Retina (tissue), 1 donor: ENCODE measurements around the gene PHF21B.
"Not testable (repeated sequence)": the region's sequence is repeated elsewhere in the genome, so short reads cannot be mapped to it uniquely, and the experiment has no call there.

Experiments
- DNase-seq: peaks from one replicate; pipeline ENCODE4 v3.0.0-alpha.2; 2016

Gene PHF21B

GRCh38 chr22:44916281-44917231, 93.2 kb downstream of the PHF21B start:
- DNase-seq: no peak

DNA sequence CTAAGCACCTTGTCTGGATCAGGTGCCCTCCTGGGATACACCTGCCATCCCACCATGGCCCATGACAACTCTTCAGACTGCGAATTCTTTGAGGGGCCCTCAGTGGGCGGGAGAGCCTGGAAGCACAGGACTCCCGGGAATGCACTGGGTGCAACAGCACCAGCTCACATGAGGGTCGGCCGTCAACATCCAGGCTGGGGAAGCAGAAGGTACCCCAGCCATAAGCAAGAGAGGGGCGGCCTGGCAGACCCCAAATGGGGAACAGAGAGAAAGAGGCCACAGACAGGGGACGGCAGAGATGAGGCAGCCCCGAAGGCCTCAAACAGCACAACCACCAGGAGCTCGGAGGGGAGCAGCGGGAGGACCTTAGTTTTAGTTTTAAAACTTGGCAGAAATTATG, 94.4 kb downstream of the PHF21B start:
- no peak for DNase-seq

- no peak for DNase-seq
These were observed 95.6 kb downstream of the PHF21B start for GRCh38 chr22:44914026-44914721.

GRCh38 chr22:44913198-44913983, 96.4 kb downstream of the PHF21B start:
- DNase-seq: no peak

DNA sequence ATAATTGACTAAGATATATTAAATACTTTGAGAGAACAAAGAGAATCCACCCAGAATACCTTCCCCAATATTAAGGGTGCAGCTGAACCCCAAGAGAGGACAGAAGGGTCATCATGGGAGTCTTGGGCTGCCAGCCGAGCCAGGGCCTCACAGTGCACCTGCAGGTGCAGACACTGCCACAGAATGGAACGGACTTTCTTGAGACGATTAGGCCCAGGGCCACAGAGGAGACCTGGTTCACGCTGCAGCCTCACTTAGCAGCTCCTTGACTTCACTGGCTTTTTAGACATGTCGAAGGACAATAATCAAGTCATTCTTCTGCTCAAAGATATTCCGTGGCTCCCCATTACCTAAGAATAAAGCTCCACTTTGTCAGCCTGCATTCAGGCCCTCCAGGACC, 100.6 kb downstream of the PHF21B start:
- no peak for DNase-seq

DNA sequence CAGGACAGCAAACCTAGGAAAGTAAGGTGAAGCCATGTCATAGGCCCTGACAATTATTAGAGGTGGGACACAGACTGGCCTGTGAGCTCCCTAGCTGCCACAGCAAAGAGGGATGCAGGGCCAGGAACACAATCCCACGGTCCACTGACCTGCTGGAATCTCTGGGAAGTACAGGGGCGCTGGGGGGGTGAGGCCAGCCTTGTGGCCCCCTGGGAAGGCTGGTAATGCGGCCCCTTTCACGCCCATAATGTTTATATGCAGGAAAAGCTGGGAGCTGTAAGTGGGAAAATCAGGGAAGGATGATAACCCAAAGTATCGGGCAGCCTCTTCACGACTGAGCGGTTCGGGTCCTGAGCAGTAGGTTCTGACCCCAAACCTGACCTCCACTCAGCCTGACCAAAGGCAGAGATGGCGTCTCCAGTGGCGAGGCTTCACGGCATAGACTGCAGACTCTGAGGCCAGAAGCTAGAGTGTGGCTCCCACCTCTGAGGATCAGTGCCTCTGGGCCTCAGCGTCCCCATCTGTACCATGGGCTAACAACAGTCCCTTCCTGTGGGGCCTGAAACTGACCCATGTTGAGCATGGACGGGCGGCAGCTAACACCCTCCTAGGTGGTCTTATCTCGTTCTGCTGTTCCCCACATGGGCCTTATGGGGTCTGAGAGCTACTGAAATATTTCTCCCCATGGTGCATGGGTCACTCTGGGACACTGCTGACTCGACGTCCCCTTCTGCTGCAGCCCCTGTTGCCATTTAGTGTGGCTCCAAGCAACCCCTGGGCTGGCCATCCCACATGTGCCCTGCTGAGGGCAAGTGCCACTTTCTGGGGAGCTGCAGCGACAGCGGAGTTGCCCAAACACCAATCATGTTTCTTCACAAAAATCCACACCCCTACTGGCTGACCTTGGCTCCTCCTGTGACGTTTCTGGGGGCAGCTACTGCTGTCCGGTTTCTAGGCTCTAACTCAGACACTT, 101.8 kb downstream of the PHF21B start:
- DNase-seq: no peak

DNA sequence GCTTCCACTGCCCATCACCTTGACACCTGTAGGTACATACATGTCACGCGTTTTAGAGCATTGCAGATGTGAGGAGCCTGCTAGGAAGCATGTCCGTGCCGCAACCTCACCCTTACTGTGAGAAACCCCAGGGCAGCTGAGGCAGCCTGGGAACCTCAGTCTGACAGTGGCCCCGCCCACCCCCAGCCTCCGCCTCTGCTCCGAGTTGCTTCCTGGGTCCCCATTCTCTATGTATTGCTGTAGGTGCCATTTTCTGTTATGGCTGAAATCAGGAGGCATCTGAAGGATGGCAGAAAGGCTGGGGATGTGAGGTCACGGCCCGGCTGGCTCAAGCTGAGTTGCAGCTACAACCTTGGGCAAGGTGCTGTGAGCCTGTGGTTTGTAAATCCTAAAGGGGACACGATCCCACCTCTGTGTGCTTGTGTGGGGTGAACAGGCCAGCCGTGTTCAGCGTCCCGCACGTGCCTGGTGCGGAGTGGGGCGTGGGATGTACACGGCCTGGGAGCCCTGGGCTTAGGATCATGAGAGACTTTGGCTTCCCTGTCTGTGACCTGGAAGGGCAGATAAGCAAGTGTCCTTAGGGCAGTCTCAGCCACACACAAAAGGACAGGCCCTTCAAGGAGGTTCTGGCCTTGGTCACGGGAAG, 102.7 kb downstream of the PHF21B start:
- no peak for DNase-seq

DNA sequence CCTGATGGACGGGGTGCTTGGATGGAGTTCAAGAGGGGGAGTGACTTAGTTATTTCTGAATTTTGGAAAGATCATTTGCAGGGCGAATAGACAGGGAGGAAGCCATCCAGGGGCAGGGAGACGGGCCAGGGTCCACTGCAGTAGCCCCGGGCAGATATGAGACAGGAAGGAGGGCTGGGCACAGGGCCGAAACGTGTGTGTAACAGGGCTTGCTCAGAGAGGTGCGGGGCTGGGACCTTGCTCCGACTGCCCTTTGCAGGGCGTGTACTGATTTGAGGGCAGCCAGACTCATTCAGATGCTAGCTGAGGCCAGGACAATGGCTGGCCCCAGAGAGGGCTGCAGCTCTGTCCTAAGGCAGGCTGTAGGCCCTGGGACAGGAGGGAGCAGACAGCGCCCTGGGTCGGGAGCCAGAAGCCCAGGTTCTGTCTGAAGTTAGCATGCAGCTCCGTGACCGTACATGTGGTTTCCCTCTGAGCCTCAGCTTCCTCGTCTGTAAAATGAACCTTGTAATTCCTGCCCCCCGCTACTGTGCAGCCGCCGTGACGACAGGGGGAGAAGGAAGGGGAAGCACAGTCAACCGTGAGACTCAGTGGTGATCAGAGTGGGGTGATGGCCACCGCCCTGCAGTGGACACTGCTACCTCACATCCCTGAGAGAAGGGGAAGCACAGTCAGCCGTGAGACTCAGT, 103.4 kb downstream of the PHF21B start:
- DNase-seq: no peak

DNA sequence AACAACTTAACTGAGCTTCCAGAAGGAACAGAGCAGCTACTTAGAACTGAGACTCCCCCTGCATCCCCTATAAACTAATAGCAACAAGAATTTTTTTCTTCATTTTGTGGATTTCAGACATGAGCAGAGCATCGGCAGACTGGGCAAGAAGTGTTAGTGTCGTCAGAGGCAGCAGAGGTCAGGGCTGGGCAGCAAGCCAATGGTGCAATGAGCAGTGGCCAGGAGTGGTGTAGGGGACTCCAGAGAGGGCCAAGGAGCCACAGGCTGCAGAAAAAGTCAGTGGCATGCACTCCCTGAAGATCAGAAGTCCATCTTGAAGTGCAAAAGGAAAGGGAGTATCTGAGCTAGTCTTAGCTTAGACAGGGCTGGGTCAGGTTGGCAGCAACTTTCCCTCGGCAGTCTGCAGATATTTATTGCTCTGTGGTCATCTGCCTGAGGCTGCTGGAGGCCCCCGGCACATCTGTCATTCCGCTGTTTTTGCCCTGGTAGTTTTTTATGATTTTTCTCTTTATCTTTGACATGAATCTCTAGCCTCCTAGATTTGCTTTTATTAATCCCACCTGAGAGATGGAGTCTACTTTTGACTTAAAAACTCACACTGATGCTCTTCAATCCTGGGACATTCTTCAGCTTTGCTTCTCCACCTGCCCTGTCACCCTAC, 105.2 kb downstream of the PHF21B start:
- DNase-seq: not testable (repeated sequence)

GRCh38 chr22:44903164-44903563, 106.6 kb downstream of the PHF21B start:
- DNase-seq: not testable (repeated sequence)

- DNase-seq: no peak
These were observed 108.5 kb downstream of the PHF21B start for GRCh38 chr22:44901301-44901700.

GRCh38 chr22:44898236-44898635, 111.6 kb downstream of the PHF21B start:
- no peak for DNase-seq

DNA sequence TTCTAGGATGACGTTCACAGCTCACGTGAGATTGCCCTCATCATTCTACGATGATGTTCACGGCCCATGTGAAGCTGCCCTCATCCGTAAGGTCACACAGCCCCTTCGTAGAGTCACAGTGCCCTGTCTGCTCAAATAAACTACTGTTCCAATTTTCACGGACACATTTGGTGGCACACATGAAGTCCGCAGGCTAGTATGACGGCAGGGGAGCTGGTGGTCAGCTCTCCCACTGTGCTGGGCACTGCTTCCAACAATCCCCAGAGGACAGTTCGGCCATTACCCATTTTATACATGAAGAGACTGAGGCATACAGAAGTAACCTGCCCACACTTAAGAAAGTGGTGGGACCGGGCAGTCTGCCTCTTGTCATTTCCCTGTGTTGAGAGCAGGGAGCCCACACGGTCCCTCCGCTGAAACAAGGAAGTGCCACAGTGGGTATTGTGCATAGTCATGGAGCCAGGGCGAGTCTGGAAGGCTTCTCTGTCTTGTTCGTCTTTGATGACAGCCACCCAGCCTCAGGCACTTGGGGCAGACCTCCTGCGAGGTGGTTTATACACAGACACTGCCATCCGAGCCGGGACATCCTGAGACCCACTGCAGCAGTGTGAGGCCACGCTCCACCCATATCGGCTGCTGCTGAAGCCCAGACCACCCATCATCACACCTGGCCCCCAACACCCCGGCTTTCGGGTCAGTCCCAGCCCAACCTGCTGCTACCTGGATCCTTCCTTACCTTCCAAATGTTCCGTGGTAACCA, 114.3 kb downstream of the PHF21B start:
- no peak for DNase-seq

GRCh38 chr22:44894782-44895181, 115.0 kb downstream of the PHF21B start:
- DNase-seq: no peak

- no peak for DNase-seq
These were observed 115.5 kb downstream of the PHF21B start for GRCh38 chr22:44894321-44894720.

- no peak for DNase-seq
These were observed 116.1 kb downstream of the PHF21B start for GRCh38 chr22:44893731-44894080.

DNA sequence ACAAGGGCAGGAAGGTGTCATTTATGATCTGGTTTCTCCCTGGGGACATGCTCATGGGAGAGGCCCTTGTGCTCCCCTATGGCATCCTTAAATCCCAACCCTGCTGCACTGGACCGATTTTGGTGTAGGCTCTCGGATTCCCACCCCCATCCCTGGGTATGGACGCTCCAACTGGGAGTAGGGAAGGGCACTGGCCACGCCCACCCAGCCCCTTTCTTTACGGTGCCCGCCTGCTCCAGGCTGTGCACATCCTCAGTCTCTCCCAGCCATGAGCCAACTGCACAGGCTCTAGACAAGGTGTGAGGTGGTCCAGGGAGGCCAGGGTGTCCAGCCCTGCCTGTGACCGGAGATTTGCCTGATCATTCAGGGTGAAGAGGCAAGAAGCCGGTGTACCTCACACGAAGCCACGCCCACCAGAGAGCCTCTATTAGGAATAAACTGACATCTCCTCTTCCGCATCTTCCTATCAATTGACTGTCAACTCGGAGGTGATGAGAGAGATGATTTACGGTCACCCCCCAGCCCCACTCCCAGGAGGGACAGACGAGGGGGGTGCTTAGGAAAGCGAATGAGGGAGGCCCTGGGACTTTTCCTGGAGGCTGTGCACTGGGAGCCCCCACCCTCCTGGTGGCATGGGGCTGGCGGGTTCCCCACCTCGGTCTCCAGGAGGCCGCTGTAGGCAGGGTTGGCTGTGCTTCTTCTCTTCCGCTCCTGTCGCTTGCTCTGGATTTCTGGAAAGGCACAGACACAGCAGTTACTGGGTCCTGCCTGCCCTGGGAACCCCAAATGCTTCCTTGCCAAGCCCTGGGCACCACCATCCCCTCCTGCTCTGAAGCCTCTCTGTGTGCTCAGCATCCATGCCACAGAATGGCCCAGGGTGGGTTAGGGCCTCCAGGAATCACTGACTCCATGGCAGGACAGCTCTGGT, 116.7 kb downstream of the PHF21B start:
- no peak for DNase-seq

- no peak for DNase-seq
These were observed 117.6 kb downstream of the PHF21B start for GRCh38 chr22:44892243-44892642.
